ENCODE data around the gene TXNRD1.

The TXNRD1 gene

DNA sequence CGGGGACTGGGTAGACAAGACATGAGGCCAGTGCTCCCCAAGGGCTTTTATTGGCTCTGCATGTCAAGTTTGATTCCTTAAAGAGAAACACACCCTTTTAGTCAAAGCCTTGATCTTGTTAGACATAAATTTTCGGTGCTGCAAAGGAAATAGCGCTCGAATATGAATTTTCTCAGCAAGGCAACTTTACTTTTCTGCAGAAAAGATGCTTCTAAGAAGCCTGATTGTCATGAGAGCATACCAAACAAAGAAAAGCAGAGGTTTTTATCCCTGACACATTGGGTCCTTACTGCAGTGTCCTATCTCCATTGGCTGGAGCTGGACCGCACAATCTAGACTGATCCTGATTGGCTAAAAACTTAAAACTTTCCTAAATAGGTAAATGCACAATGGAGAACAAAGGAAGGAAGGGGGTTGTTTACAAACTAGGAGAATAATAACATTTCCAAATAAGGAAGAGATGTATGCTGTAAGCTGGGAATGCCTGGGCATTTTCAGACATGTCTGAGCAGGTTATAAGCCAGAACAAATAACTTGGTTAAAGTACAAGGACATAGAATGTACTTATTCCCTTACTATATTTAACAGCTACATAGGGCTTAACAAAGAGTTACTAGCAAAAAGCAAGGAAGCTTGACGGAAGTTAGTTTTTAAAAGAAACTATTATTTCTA lies 17.2 kb downstream of the TXNRD1 start:
- no peak overlapping the region for H3K27ac Mint-ChIP-seq
- H3K36me3 Mint-ChIP-seq (ENCODE audit: low read depth) = peaks cover 8% of the 10 kb centered on the region
- peaks cover 21% of the 10 kb centered on the region for H3K9me3 Mint-ChIP-seq
- peaks cover 3% of the 10 kb centered on the region for H3K27me3 Mint-ChIP-seq (ENCODE audit: low read depth)
- no peaks in the 10 kb centered on the region for H3K4me1 Mint-ChIP-seq
- H3K4me3 Mint-ChIP-seq = no peak overlapping the region
- TF ChIP-seq, protein P1, sequence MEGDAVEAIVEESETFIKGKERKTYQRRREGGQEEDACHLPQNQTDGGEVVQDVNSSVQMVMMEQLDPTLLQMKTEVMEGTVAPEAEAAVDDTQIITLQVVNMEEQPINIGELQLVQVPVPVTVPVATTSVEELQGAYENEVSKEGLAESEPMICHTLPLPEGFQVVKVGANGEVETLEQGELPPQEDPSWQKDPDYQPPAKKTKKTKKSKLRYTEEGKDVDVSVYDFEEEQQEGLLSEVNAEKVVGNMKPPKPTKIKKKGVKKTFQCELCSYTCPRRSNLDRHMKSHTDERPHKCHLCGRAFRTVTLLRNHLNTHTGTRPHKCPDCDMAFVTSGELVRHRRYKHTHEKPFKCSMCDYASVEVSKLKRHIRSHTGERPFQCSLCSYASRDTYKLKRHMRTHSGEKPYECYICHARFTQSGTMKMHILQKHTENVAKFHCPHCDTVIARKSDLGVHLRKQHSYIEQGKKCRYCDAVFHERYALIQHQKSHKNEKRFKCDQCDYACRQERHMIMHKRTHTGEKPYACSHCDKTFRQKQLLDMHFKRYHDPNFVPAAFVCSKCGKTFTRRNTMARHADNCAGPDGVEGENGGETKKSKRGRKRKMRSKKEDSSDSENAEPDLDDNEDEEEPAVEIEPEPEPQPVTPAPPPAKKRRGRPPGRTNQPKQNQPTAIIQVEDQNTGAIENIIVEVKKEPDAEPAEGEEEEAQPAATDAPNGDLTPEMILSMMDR (IDR thresholded peaks at IDR 0.05; ENCODE audit: unreplicated experiment in 3 of 3) = no peak

- Mint-ChIP-seq H3K27ac (no peak overlapping the region), H3K9me3 (peaks cover 21% of the 10 kb centered on the region), H3K27me3 (ENCODE audit: low read depth) (no peaks in the 10 kb centered on the region), H3K36me3 (ENCODE audit: low read depth) (peaks cover 8% of the 10 kb centered on the region), H3K4me3 (no peak overlapping the region), H3K4me1 (no peaks in the 10 kb centered on the region)
- TF ChIP-seq, protein P1 (IDR thresholded peaks at IDR 0.05; ENCODE audit: unreplicated experiment in 3 of 3) = no peak
Observed at GRCh38 chr12:104234926-104235499, 19.4 kb downstream of the TXNRD1 start.

DNA sequence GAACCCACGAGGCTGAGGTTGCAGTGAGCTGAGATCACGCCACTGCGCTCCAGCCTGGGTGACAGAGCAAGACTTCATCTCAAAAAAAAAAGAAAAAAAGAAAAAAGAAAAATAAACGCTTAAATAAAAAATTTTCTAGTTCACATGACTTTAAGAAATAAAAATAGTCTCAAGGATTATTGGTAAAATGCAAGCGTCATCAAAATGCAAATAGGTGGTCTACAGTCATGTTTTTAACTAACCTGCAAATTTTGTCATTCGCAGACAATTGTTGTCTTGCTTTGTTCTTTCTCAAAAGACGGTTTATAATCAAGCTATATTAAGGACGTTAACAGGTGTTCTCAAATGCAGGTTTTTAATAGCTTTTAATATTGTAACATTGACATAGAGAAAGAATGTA lies 22.4 kb downstream of the TXNRD1 start:
- no peaks in the 10 kb centered on the region for H3K4me1 Mint-ChIP-seq
- peaks cover 5% of the 10 kb centered on the region for H3K36me3 Mint-ChIP-seq (ENCODE audit: low read depth)
- H3K27me3 Mint-ChIP-seq (ENCODE audit: low read depth) = no peaks in the 10 kb centered on the region
- H3K9me3 Mint-ChIP-seq = peaks cover 14% of the 10 kb centered on the region
- TF ChIP-seq, protein P1 (IDR thresholded peaks at IDR 0.05; ENCODE audit: unreplicated experiment in 3 of 3) = no peak
- H3K4me3 Mint-ChIP-seq = no peak overlapping the region
- H3K27ac Mint-ChIP-seq = no peak overlapping the region

DNA sequence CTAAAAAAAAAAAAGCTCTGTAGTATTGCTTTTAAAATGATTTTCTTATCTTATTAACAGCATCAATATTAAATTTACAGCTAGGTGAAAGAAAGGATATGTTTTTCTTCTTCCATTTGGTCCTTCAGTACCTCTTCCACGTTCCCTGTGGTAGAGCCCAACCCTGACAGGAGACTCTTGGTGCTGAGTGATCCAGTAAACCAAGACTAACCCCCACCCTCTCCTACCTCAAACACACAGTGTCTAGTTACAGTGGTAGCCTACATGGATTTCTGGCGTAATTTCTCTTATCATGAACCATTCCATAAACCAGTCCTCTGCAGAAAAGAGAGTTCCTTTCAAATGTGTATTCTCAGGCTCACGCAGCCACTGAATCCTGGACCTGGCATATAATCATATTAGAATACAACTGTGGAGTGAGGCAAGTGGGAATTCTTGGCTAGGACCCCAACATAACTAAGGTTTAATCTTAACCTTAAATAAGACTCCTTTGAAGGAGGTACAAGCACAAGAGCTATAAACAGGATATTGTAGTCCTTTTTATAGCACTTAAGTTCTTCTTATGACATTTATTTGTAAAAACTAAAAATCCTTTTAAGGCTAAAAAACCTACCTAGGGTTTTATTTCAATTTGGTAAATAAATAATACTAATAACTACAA lies 27.1 kb downstream of the TXNRD1 start:
- Mint-ChIP-seq H3K36me3 (ENCODE audit: low read depth) (no peaks in the 10 kb centered on the region), H3K9me3 (peaks cover 3% of the 10 kb centered on the region), H3K27ac (no peak overlapping the region), H3K4me1 (no peaks in the 10 kb centered on the region), H3K4me3 (no peak overlapping the region), H3K27me3 (ENCODE audit: low read depth) (no peaks in the 10 kb centered on the region)
- TF ChIP-seq, protein P1 (IDR thresholded peaks at IDR 0.05; ENCODE audit: unreplicated experiment in 3 of 3) = no peak

DNA sequence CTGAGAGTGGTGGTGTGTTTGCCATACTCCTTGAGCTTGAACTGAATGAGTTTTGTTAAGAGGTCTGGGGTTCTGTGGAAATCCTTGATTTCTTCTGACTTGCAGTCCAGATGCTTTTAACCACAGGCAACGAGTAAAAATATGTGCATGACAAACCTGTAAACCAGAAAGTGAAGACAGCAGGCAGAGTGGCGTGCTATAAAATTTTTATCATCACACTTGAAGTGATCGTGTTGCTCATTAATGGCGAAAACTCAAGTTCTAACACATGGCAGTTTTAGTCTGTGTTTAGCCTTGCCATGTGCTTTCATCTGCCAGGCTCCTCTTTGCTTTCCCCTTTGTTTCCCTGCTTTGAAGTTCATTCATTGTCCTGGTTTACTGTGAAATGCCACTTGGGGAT lies 28.0 kb downstream of the TXNRD1 start:
- H3K9me3 Mint-ChIP-seq = peaks cover 3% of the 10 kb centered on the region
- TF ChIP-seq, protein P1 (IDR thresholded peaks at IDR 0.05; ENCODE audit: unreplicated experiment in 3 of 3) = no peak
- no peak overlapping the region for H3K27ac Mint-ChIP-seq
- H3K4me1 Mint-ChIP-seq = no peaks in the 10 kb centered on the region
- no peak overlapping the region for H3K4me3 Mint-ChIP-seq
- H3K27me3 Mint-ChIP-seq (ENCODE audit: low read depth) = no peaks in the 10 kb centered on the region
- no peaks in the 10 kb centered on the region for H3K36me3 Mint-ChIP-seq (ENCODE audit: low read depth)
